Measurements from ENCODE around the gene BNC1. TPM values are rescaled to one million over a fixed set of nuclear protein-coding genes. Genes with fewer than 3 reads are reported as not detected.

The BNC1 gene
- total and polyA plus RNA-seq, 2 donors (not counting 1 experiment from before 2014, with no cell fraction given): 5.7 to 14.2 TPM

- Histone ChIP-seq H3K9ac (ENCODE audit: insufficient read depth, low read length) (no peak overlapping the region), H3K36me3 (ENCODE audit: control insufficient read depth, insufficient read depth, low read length) (no peaks in the 10 kb centered on the region), H3K4me1 (ENCODE audit: control insufficient read depth, extremely low read depth, insufficient read depth, low read length) (no peaks in the 10 kb centered on the region), H2AFZ (ENCODE audit: low read length) (no peak overlapping the region), H3K4me2 (ENCODE audit: extremely low read depth, insufficient read depth, low read length) (no peak overlapping the region), H3K79me2 (ENCODE audit: control insufficient read depth, insufficient read depth, low read length) (no peaks in the 10 kb centered on the region), H4K20me1 (ENCODE audit: control insufficient read depth, extremely low read depth, insufficient read depth, low read length) (no peaks in the 10 kb centered on the region), H3K27ac (ENCODE audit: insufficient read depth, low read length) (no peak overlapping the region), H3K27me3 (ENCODE audit: control insufficient read depth, insufficient read depth, low read length) (no peaks in the 10 kb centered on the region), H3K4me3 (replicated peaks in 1 of 4; ENCODE audit: control extremely low read depth in 1 of 4, insufficient read depth in 1 of 4, low read depth in 3 of 4, low read length in 4 of 4) (no peak overlapping the region), H3K9me3 (ENCODE audit: control insufficient read depth, insufficient read depth, low read depth, low read length) (no peaks in the 10 kb centered on the region)
- no peak for TF ChIP-seq EZH2 (IDR thresholded peaks at IDR 0.05; ENCODE audit: low read length, missing control alignments)
- TF ChIP-seq, protein P1, sequence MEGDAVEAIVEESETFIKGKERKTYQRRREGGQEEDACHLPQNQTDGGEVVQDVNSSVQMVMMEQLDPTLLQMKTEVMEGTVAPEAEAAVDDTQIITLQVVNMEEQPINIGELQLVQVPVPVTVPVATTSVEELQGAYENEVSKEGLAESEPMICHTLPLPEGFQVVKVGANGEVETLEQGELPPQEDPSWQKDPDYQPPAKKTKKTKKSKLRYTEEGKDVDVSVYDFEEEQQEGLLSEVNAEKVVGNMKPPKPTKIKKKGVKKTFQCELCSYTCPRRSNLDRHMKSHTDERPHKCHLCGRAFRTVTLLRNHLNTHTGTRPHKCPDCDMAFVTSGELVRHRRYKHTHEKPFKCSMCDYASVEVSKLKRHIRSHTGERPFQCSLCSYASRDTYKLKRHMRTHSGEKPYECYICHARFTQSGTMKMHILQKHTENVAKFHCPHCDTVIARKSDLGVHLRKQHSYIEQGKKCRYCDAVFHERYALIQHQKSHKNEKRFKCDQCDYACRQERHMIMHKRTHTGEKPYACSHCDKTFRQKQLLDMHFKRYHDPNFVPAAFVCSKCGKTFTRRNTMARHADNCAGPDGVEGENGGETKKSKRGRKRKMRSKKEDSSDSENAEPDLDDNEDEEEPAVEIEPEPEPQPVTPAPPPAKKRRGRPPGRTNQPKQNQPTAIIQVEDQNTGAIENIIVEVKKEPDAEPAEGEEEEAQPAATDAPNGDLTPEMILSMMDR (conservative IDR thresholded peaks at IDR 0.05 in 1 of 2, IDR thresholded peaks at IDR 0.05 in 1 of 2; ENCODE audit: low read depth in 1 of 2, low read length in 2 of 2): no peak
- no peak for DNase-seq (ENCODE audit: low read depth in 2 of 2)
Measured at GRCh38 chr15:83312071-83312470, 27.6 kb upstream of the BNC1 start.

DNA sequence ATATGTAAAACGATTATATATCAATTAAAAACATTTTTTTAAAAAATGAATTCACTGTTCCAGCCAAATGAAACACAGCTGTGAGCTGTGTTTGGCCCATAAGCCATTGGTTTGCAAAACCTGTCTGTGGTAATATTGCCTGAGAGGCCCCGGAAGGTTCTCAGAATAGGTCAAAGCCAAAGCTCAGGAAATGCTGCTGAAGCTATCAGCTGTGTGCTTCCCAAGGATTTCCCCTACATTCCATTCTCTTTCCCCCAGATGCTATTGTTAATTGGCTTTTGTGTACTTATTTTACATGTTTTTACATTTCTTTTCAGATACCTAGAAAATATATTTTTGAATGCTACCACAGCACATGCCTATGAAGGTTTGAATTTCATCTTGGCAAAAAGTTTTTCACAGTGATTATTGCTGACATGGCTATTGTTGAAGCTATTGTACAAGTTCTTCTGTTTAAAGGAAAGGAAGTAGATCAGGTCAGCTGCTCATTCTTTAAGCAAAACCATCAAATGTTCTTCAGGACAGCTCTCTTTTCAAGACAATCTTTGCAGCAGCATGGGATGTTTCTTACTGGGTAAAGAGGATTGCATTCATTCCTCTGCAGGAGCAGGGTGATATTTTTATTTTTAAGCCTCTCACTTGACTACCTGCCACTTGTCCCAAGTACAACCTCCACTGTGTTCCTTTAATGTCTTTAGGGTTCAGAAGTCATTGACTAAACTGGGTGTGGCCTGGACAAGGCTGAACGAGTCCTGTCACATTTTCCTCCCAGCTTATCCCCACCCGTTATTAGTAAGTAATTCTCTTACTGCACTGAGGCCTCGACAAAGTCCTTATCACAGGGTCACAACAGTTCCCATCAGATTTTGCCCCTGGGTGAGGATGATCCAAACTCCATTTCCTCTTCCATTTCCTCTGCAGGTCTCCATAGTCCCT is 26.3 kb upstream of the BNC1 start:
- H4K20me1 ChIP-seq (ENCODE audit: control insufficient read depth, extremely low read depth, insufficient read depth, low read length): no peaks in the 10 kb centered on the region
- H3K4me1 ChIP-seq (ENCODE audit: control insufficient read depth, extremely low read depth, insufficient read depth, low read length): peaks cover 4% of the 10 kb centered on the region
- H3K9me3 ChIP-seq (ENCODE audit: control insufficient read depth, insufficient read depth, low read depth, low read length): no peaks in the 10 kb centered on the region
- peak in 1 of 2 donors; percentile 29 for DNase-seq (ENCODE audit: low read depth in 2 of 2)
- H3K27ac ChIP-seq (ENCODE audit: insufficient read depth, low read length): no peak overlapping the region
- TF ChIP-seq, protein P1 (conservative IDR thresholded peaks at IDR 0.05 in 1 of 2, IDR thresholded peaks at IDR 0.05 in 1 of 2; ENCODE audit: low read depth in 1 of 2, low read length in 2 of 2): no peak
- no peak for TF ChIP-seq EZH2 (IDR thresholded peaks at IDR 0.05; ENCODE audit: low read length, missing control alignments)
- no peaks in the 10 kb centered on the region for H3K27me3 ChIP-seq (ENCODE audit: control insufficient read depth, insufficient read depth, low read length)
- H3K79me2 ChIP-seq (ENCODE audit: control insufficient read depth, insufficient read depth, low read length): no peaks in the 10 kb centered on the region
- no peak overlapping the region for H3K4me3 ChIP-seq (replicated peaks in 1 of 4; ENCODE audit: control extremely low read depth in 1 of 4, insufficient read depth in 1 of 4, low read depth in 3 of 4, low read length in 4 of 4)
- no peak overlapping the region for H3K4me2 ChIP-seq (ENCODE audit: extremely low read depth, insufficient read depth, low read length)
- no peak overlapping the region for H3K9ac ChIP-seq (ENCODE audit: insufficient read depth, low read length)
- no peak overlapping the region for H2AFZ ChIP-seq (ENCODE audit: low read length)
- H3K36me3 ChIP-seq (ENCODE audit: control insufficient read depth, insufficient read depth, low read length): no peaks in the 10 kb centered on the region

- H3K9me3 ChIP-seq (ENCODE audit: control insufficient read depth, insufficient read depth, low read depth, low read length): no peaks in the 10 kb centered on the region
- no peak overlapping the region for H2AFZ ChIP-seq (ENCODE audit: low read length)
- no peak overlapping the region for H3K9ac ChIP-seq (ENCODE audit: insufficient read depth, low read length)
- peaks cover 12% of the 10 kb centered on the region for H3K4me1 ChIP-seq (ENCODE audit: control insufficient read depth, extremely low read depth, insufficient read depth, low read length)
- no peak for DNase-seq (ENCODE audit: low read depth in 2 of 2)
- H3K27ac ChIP-seq (ENCODE audit: insufficient read depth, low read length): no peak overlapping the region
- H3K79me2 ChIP-seq (ENCODE audit: control insufficient read depth, insufficient read depth, low read length): no peaks in the 10 kb centered on the region
- H4K20me1 ChIP-seq (ENCODE audit: control insufficient read depth, extremely low read depth, insufficient read depth, low read length): no peaks in the 10 kb centered on the region
- H3K4me2 ChIP-seq (ENCODE audit: extremely low read depth, insufficient read depth, low read length): no peak overlapping the region
- H3K4me3 ChIP-seq (replicated peaks in 1 of 4; ENCODE audit: control extremely low read depth in 1 of 4, insufficient read depth in 1 of 4, low read depth in 3 of 4, low read length in 4 of 4): no peak overlapping the region
- no peaks in the 10 kb centered on the region for H3K27me3 ChIP-seq (ENCODE audit: control insufficient read depth, insufficient read depth, low read length)
- TF ChIP-seq, protein P1 (conservative IDR thresholded peaks at IDR 0.05 in 1 of 2, IDR thresholded peaks at IDR 0.05 in 1 of 2; ENCODE audit: low read depth in 1 of 2, low read length in 2 of 2): no peak
- TF ChIP-seq EZH2 (IDR thresholded peaks at IDR 0.05; ENCODE audit: low read length, missing control alignments): no peak
- H3K36me3 ChIP-seq (ENCODE audit: control insufficient read depth, insufficient read depth, low read length): no peaks in the 10 kb centered on the region
Measured at GRCh38 chr15:83308671-83309070, 24.2 kb upstream of the BNC1 start.
